ENCODE data around the gene DCBLD2.

- TF ChIP-seq CTCF (IDR thresholded peaks at IDR 0.05) (no peak), POLR2A (IDR thresholded peaks at IDR 0.05) (no peak)
These were observed 154.6 kb downstream of the DCBLD2 start for GRCh38 chr3:98746882-98747281.
